HepG2 (cell line): ENCODE measurements around the gene LRIF1. TPM values are rescaled to one million over a fixed set of nuclear protein-coding genes. Genes with fewer than 3 reads are reported as not detected.

Experiments
- ARNT2 ChIP-seq: sonication (generic); formaldehyde crosslinking; IDR thresholded peaks from 2 replicates; pipeline ENCODE4 v1.8.0; 2022; ENCODE audit warnings: mild to moderate bottlenecking, low read depth, missing genetic modification reagents, moderate library complexity
- ATF7-NPFF ChIP-seq: sonication (generic); formaldehyde crosslinking; IDR thresholded peaks from 2 replicates; pipeline ENCODE4 v1.8.1; 2023; ENCODE audit warnings: mild to moderate bottlenecking, low read depth, missing genetic modification reagents, moderate library complexity
- CHD2 ChIP-seq: IDR thresholded peaks from 2 replicates; pipeline ENCODE4 v1.6.1; 2011; ENCODE audit warnings: low read depth, low read length, improper control_type of control experiment
- JUND ChIP-seq: sonication (generic); formaldehyde crosslinking; IDR thresholded peaks from 2 replicates; pipeline ENCODE4 v1.8.0; 2022; ENCODE audit warnings: mild to moderate bottlenecking, missing genetic modification reagents
- MEF2D ChIP-seq: sonication (generic); formaldehyde crosslinking; IDR thresholded peaks from 2 replicates; pipeline ENCODE4 v1.5.1; 2020; ENCODE audit warnings: mild to moderate bottlenecking, missing genetic modification reagents
- MLXIP ChIP-seq: sonication (generic); formaldehyde crosslinking; IDR thresholded peaks from 2 replicates; pipeline ENCODE4 v1.9.0; 2021; ENCODE audit warnings: missing genetic modification reagents, borderline replicate concordance
- MTERF4 ChIP-seq: sonication (generic); formaldehyde crosslinking; IDR thresholded peaks from 2 replicates; pipeline ENCODE4 v1.8.0; 2023; ENCODE audit warnings: mild to moderate bottlenecking, missing genetic modification reagents
- MZF1 ChIP-seq: sonication (generic); formaldehyde crosslinking; IDR thresholded peaks from 2 replicates; pipeline ENCODE4 v1.8.1; 2023; ENCODE audit warnings: mild to moderate bottlenecking, missing genetic modification reagents, borderline replicate concordance
- PHB2 ChIP-seq: fragments of 450-650 bp; IDR thresholded peaks from 2 replicates; pipeline ENCODE4 v1.6.1; 2018; ENCODE audit not compliant: partially characterized antibody
- PHF21A ChIP-seq: sonication (generic); formaldehyde crosslinking; IDR thresholded peaks from 2 replicates; pipeline ENCODE4 v1.5.0; 2020; ENCODE audit warnings: mild to moderate bottlenecking, missing genetic modification reagents
- POGZ ChIP-seq: sonication (generic); formaldehyde crosslinking; IDR thresholded peaks from 2 replicates; pipeline ENCODE4 v1.4.0; 2020; ENCODE audit warnings: mild to moderate bottlenecking, missing genetic modification reagents
- POLR2G ChIP-seq: fragments of 200-400 bp; formaldehyde crosslinking; IDR thresholded peaks from 2 replicates; pipeline ENCODE4 v1.6.1; 2018; ENCODE audit warnings: mild to moderate bottlenecking, low read depth, low read length, moderate library complexity
- REPIN1 ChIP-seq: sonication (generic); formaldehyde crosslinking; IDR thresholded peaks from 2 replicates; pipeline ENCODE4 v1.8.0; 2022; ENCODE audit warnings: missing genetic modification reagents, low read depth, mild to moderate bottlenecking, borderline replicate concordance
- YEATS4 ChIP-seq: sonication (generic); formaldehyde crosslinking; IDR thresholded peaks from 2 replicates; pipeline ENCODE4 v1.4.0; 2020; ENCODE audit warnings: missing genetic modification reagents, borderline replicate concordance
- ZBTB10 ChIP-seq: sonication (generic); formaldehyde crosslinking; IDR thresholded peaks from 2 replicates; pipeline ENCODE4 v1.4.0; 2020; ENCODE audit warnings: missing genetic modification reagents, borderline replicate concordance
- ZNF136 ChIP-seq: sonication (generic); formaldehyde crosslinking; IDR thresholded peaks from 2 replicates; pipeline ENCODE4 v1.8.1; 2022; ENCODE audit warnings: low read depth, mild to moderate bottlenecking, moderate library complexity, missing genetic modification reagents
- ZNF414 ChIP-seq: sonication (generic); formaldehyde crosslinking; IDR thresholded peaks from 2 replicates; pipeline ENCODE4 v1.5.0; 2020; ENCODE audit warnings: missing genetic modification reagents
- ZNF720 ChIP-seq: sonication (generic); formaldehyde crosslinking; IDR thresholded peaks from 2 replicates; pipeline ENCODE4 v1.4.0; 2020; ENCODE audit warnings: missing genetic modification reagents
- ZNF800 ChIP-seq: sonication (generic); formaldehyde crosslinking; IDR thresholded peaks from 2 replicates; pipeline ENCODE4 v1.4.0; 2020; ENCODE audit warnings: missing genetic modification reagents
- ZNF891 ChIP-seq: sonication (generic); formaldehyde crosslinking; IDR thresholded peaks from 2 replicates; pipeline ENCODE4 v1.5.0; 2020; ENCODE audit warnings: mild to moderate bottlenecking, missing genetic modification reagents
- polyA plus RNA-seq, 8 experiments: library from polyadenylated mRNA; depleted of rRNA in 3 of 8; stranded (reverse) in 7 of 8; unstranded in 1 of 8; fragments of >200 nt; fragmentation: Illumina TruSeq in 4 of 8; extraction: Trizol in 4 of 8; gene quantifications; 2 replicates each; pipeline versions ENCODE4 v1.2.1 to v1.2.3, GENCODE V29; 2011 to 2016; ENCODE audit warnings: low read depth in 4 of 8, missing spikeins in 1 of 8, mixed read lengths in 1 of 8; ENCODE audit not compliant: insufficient read depth in 1 of 8
- total RNA-seq, 5 experiments: library from RNA; depleted of rRNA; stranded (reverse); fragments of >200 nt; fragmentation: Illumina TruSeq; extraction: Trizol; gene quantifications; 2 replicates each; pipeline ENCODE4 v1.2.3, GENCODE V29; 2016; ENCODE audit warnings: low read depth in 1 of 5

The LRIF1 gene
- total and polyA plus RNA-seq, 2 of the 13 experiments (the other 11 are each of a cell fraction or from before 2014, with no cell fraction given), result 18.4 to 42.4 TPM

- TF ChIP-seq ZNF720 (CRISPR knock-in tag) (no peak), YEATS4 (CRISPR knock-in tag) (peak; percentile 75; the same call in 1 of the 2 replicates), CHD2 (0 out of 2 replicates have a peak, but pooled peaks have one; percentile 18), ZNF414 (no peak), ZNF800 (no peak), MLXIP (CRISPR knock-in tag) (no peak), JUND (peak; percentile 56; the same call in 1 of the 2 replicates), ZNF136 (CRISPR knock-in tag) (no peak), POGZ (CRISPR knock-in tag) (peak; percentile 94), MEF2D (CRISPR knock-in tag) (peak; percentile 72), ATF7-NPFF (peak; percentile 41; the same call in 1 of the 2 replicates), PHB2 (no peak), ARNT2 (CRISPR knock-in tag) (no peak), REPIN1 (CRISPR knock-in tag) (peak; percentile 55), ZNF891 (no peak), ZBTB10 (CRISPR knock-in tag) (peak; percentile 67; the same call in 1 of the 2 replicates), PHF21A (CRISPR knock-in tag) (peak; percentile 36; the same call in 1 of the 2 replicates), POLR2G (peak; percentile 97), MZF1 (no peak), MTERF4 (no peak)
Measured at GRCh38 chr1:110963691-110964454, at the start of gene LRIF1 (continued).
